Ishikawa (cell line): ENCODE measurements around the gene PDCD2L.

Source experiments
- CEBPB ChIP-seq: IDR thresholded peaks from 2 replicates; pipeline ENCODE4 v1.6.1; 2012
- CREB1 ChIP-seq: IDR thresholded peaks from 2 replicates; pipeline ENCODE4 v1.6.1; 2012; ENCODE audit warnings: low read depth
- MAX ChIP-seq: IDR thresholded peaks from 2 replicates; pipeline ENCODE4 v1.6.1; 2012
- YY1 ChIP-seq: IDR thresholded peaks from 2 replicates; pipeline ENCODE4 v1.6.1; 2012; ENCODE audit warnings: low read depth

- TF ChIP-seq CREB1 (no peak), CEBPB (no peak), MAX (no peak), YY1 (no peak)
Measured at GRCh38 chr19:34457446-34457845, 53.2 kb downstream of the PDCD2L start.
